GM18951 (cell line): ENCODE measurements around the gene AGFG1.

Experiments used
- POLR2A ChIP-seq: IDR thresholded peaks from 4 replicates; pipeline ENCODE4 v1.6.1; 2011; ENCODE audit warnings: mild to moderate bottlenecking; ENCODE audit not compliant: insufficient read length, insufficient read depth; ENCODE audit errors: extremely low read depth
- in situ Hi-C: fragments of 300-500 bp; cut with MboI; formaldehyde crosslinking; loops from one replicate; pipeline ENCODE4 v1.12.0; 2022; ENCODE audit warnings: low sequenced_read_pairs, mixed read lengths, inconsistent platforms; ENCODE audit not compliant: unreplicated experiment

Gene AGFG1

GRCh38 chr2:227551836-227552235 lies 79.9 kb downstream of the AGFG1 start:
- in situ Hi-C loops: no loop called here
- TF ChIP-seq POLR2A: no peak

- in situ Hi-C loops: no loop called here
- TF ChIP-seq POLR2A: no peak
Measured at GRCh38 chr2:227562581-227562980, 90.6 kb downstream of the AGFG1 start.

DNA sequence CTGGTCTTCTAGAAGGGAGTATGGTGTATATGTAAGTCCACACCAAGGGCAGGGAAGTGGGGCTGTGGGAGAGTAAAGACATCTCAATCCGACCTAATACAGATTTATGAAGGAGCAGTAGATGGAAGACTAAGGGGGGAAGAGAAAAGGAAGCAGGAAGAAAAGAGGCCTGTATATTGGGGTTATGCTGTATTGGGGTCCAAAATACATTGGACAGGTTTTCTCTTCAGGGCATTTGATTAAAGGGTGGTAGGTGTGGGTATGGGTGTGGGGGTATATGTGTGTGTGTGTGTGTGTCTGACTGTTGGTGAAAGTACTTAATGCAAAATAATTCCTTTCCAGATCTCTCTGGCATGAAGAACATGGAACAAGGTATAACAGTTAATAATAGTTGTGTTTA lies 93.1 kb downstream of the AGFG1 start:
- TF ChIP-seq POLR2A: no peak
- in situ Hi-C loops: no loop called here

- no peak for TF ChIP-seq POLR2A
- in situ Hi-C loops: no loop called here
Measured at GRCh38 chr2:227566012-227566411, 94.1 kb downstream of the AGFG1 start.

DNA sequence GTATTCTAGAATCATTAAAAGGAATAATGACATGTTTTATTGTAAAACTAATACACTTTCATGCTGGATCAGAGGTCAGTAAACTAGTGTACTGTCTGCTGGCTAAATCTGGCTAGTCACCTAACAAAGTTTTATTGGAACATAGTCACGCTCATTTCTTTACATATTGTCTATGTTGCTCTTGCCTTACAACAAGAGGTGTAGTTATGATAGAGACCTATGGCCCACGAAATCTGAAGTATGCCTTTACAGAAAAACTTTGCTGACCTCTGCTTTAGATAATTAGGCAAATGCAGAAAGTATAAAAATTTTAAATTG lies 96.9 kb downstream of the AGFG1 start:
- in situ Hi-C loops: no loop called here
- no peak for TF ChIP-seq POLR2A

DNA sequence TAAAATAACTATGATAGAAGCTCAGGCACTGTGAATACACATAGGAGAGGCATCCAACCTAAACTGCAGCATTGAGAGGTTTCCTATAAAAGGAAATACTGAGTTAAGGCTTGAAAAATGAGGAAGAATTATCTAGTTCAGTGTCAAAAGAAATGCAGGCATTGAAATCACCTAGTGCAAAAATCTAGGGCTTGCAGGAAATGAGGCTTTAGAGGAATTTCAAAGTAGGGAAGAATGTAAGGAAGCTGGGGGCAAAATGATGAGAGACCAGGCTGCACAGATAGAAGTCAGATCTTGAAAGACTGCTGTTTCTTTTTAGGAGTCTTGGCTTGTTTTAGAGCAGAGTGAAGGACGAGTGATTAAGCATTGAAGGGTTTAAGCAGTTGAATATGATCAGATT lies 98.7 kb downstream of the AGFG1 start:
- in situ Hi-C loops: no loop called here
- TF ChIP-seq POLR2A: no peak

GRCh38 chr2:227576110-227576509 lies 104.2 kb downstream of the AGFG1 start:
- in situ Hi-C loops: no loop called here
- no peak for TF ChIP-seq POLR2A

DNA sequence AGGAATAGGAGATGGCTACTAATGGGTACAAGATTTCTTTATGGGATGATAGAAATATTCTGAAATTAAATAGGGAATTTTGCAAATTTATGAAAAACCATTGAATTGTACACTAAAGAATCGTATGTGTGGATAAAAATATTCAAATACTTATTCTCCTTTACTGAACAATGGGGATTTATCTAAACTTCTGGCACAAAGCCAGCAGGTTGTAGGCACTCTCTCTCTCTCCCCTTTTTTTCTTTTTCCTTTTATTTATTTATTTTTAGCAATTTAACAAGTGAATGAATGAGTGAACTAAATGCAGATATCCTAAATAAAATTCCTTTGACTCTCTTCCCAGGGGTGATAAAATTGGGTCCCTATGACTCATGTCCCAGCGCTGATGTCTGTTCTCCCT lies 104.9 kb downstream of the AGFG1 start:
- in situ Hi-C loops: no loop called here
- TF ChIP-seq POLR2A: no peak

GRCh38 chr2:227577555-227577954 lies 105.6 kb downstream of the AGFG1 start:
- no peak for TF ChIP-seq POLR2A
- in situ Hi-C loops: no loop called here

DNA sequence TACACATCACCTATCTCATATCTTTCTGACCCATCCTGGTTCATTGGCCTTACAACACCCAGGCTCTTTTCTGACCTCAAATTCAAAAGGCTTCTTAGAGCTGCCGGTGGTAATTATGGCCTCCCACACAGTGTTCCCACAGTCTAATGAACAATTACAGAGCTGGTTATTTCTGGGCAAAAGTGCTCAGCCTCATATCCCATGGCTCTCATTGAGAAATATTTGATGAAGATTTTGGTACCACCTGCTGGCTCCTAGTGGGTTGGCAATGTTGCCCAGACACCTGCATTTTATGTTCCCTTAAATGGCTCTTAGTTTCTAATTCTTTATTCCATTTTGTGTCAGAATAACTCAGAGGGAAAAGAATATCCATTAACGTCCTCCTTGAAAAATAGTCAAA lies 106.7 kb downstream of the AGFG1 start:
- in situ Hi-C loops: no loop called here
- no peak for TF ChIP-seq POLR2A

DNA sequence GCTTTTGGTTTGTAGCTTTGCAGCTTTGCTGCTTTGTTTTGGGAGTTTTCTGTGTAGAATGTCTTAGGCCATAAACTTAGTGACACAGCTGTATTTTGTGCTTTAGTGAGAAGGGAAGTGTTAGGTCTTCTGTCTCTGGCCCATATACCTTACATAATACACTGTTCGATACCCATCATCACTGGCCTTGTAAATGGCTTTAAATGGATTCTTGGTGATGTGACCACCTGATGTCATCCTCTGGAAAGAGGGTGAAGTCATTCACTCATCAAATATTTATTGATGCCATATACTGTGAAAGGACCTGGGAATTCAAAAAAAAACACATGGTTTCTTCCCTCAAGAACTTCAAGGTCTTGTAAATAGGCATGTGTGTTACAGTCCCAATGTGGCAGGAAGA lies 107.8 kb downstream of the AGFG1 start:
- in situ Hi-C loops: no loop called here
- TF ChIP-seq POLR2A: no peak

GRCh38 chr2:227582369-227582768 lies 110.4 kb downstream of the AGFG1 start:
- in situ Hi-C loops: no loop called here
- TF ChIP-seq POLR2A: no peak

DNA sequence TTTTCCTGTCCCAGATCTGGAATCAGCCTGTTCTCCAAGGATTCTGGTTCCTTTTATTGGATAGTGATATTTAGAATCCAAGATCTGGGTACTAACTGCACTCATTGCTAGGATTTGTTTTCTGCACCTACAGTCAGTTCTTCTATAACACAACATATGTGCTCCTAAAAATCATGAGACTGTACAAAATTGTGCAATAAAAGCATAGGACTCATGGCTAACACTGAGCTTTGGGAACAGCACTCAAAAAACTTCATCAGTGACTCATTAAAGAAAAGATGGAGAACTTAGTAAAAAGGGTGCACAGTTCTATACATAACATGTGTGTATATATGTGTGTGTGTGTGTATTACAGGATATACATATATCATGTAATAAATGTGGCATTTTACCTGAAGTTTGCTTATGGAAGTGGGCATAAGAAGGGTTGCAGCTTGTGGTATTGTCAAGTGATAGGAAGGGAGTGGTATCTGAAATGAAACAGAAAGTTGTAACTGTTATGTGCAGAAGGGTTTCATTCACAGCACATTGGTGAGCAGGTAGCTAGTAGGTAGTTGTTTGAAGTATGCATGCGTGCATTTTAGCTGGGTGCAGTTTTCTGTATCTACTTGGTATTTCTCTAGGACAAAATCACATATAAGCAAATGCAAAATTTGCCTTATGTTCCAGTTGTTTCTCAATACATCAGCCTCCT lies 120.9 kb downstream of the AGFG1 start:
- TF ChIP-seq POLR2A: no peak
- in situ Hi-C loops: no loop called here

- in situ Hi-C loops: no loop called here
- no peak for TF ChIP-seq POLR2A
Measured at GRCh38 chr2:227595797-227596196, 123.8 kb downstream of the AGFG1 start.

DNA sequence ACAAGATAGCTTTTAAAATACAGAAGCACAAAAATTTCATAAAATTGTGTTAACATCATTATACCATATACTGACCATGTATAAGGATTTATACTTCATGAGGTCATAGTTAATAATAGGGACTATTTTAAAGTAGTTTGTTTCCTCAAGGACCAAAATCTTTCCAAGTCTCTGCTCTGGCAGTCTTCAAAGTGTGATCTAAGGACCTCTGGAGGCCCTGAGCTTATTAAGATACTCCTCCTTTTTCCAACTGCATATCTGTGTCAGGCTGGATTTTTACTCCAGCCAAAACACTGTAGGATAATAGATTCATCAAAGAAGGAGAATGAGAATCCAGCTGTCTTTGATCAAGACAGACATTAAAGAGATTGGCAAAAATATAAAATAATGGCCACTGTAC lies 125.1 kb downstream of the AGFG1 start:
- in situ Hi-C loops: no loop called here

More for the DNA sequence above, 125.1 kb downstream of the AGFG1 start:
- no peak for TF ChIP-seq POLR2A
